K562 (cell line): ENCODE measurements around the gene WNT2.

ENCODE experiments used
- EZH2 ChIP-seq: IDR thresholded peaks from 2 replicates; pipeline ENCODE4 v1.6.1; 2012; ENCODE audit warnings: low read depth, mild to moderate bottlenecking, inconsistent platforms, low read length, borderline replicate concordance
- TF ChIP-seq, protein P1 (sequence below): fragments of 250-450 bp; sonication (Bioruptor Pico); IDR thresholded peaks from 2 replicates; pipeline ENCODE4 v1.8.0; 2022; ENCODE audit warnings: moderate library complexity, mild to moderate bottlenecking, inconsistent platforms
- TF ChIP-seq, protein P2 (sequence below), 3 experiments: IDR thresholded peaks in 2 of 3; conservative IDR thresholded peaks in 1 of 3; 2 replicates each; pipeline ENCODE4 v1.5.1; 2011 to 2012; ENCODE audit warnings: low read length in 3 of 3, mild to moderate bottlenecking in 3 of 3, control low read depth in 2 of 3, improper control_type of control experiment in 1 of 3, inconsistent platforms in 1 of 3, low read depth in 1 of 3, mixed read lengths in 1 of 3, moderate library complexity in 1 of 3; ENCODE audit not compliant: insufficient read depth in 2 of 3
- TF ChIP-seq, protein P3 (sequence below): fragments of 250-450 bp; sonication (Bioruptor Pico); IDR thresholded peaks from 2 replicates; pipeline ENCODE4 v1.4.0; 2020; ENCODE audit warnings: mild to moderate bottlenecking, moderate library complexity

DNA sequence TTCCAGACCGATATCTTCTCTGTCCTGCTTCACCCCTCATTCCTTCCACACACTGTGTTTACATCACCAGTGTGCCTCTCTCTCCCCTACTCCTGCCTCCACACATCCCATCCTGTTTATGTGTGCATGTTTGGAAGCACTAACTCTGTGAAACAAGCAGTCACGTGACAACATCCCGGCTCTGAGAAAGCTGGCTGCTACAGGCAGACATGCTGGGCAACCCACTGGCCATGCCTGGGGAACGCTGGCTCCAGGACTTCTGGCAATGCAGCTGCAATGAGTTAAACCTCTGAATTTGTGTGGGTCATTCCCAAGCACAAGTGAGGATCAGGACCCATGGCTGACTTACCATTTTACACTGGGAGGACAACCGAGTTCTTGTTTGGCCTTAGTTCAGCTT, 74.0 kb downstream of the WNT2 start:
- TF ChIP-seq, protein P1, sequence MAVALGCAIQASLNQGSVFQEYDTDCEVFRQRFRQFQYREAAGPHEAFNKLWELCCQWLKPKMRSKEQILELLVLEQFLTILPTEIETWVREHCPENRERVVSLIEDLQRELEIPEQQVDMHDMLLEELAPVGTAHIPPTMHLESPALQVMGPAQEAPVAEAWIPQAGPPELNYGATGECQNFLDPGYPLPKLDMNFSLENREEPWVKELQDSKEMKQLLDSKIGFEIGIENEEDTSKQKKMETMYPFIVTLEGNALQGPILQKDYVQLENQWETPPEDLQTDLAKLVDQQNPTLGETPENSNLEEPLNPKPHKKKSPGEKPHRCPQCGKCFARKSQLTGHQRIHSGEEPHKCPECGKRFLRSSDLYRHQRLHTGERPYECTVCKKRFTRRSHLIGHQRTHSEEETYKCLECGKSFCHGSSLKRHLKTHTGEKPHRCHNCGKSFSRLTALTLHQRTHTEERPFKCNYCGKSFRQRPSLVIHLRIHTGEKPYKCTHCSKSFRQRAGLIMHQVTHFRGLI (CRISPR knock-in tag), result no peak
- TF ChIP-seq, protein P2, sequence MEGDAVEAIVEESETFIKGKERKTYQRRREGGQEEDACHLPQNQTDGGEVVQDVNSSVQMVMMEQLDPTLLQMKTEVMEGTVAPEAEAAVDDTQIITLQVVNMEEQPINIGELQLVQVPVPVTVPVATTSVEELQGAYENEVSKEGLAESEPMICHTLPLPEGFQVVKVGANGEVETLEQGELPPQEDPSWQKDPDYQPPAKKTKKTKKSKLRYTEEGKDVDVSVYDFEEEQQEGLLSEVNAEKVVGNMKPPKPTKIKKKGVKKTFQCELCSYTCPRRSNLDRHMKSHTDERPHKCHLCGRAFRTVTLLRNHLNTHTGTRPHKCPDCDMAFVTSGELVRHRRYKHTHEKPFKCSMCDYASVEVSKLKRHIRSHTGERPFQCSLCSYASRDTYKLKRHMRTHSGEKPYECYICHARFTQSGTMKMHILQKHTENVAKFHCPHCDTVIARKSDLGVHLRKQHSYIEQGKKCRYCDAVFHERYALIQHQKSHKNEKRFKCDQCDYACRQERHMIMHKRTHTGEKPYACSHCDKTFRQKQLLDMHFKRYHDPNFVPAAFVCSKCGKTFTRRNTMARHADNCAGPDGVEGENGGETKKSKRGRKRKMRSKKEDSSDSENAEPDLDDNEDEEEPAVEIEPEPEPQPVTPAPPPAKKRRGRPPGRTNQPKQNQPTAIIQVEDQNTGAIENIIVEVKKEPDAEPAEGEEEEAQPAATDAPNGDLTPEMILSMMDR (IDR thresholded peaks at IDR 0.05 in 2 of 3, conservative IDR thresholded peaks at IDR 0.05 in 1 of 3; ENCODE audit: insufficient read depth in 2 of 3, low read depth in 1 of 3, low read length in 3 of 3), result no peak
- no peak for TF ChIP-seq EZH2
- TF ChIP-seq, protein P3, sequence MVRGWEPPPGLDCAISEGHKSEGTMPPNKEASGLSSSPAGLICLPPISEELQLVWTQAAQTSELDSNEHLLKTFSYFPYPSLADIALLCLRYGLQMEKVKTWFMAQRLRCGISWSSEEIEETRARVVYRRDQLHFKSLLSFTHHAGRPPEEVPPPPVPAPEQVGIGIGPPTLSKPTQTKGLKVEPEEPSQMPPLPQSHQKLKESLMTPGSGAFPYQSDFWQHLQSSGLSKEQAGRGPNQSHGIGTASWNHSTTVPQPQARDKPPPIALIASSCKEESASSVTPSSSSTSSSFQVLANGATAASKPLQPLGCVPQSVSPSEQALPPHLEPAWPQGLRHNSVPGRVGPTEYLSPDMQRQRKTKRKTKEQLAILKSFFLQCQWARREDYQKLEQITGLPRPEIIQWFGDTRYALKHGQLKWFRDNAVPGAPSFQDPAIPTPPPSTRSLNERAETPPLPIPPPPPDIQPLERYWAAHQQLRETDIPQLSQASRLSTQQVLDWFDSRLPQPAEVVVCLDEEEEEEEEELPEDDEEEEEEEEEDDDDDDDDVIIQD (CRISPR knock-in tag), result no peak
